HG03558 (cell line): ENCODE results near the gene SLC2A9.

Experiments
- ATAC-seq: cut with Tn5 transposase; IDR thresholded peaks from one replicate; pipeline ENCODE4 v1.9.1; 2021; ENCODE audit warnings: moderate number of reproducible peaks; ENCODE audit not compliant: unreplicated experiment; ENCODE audit errors: extremely low read depth

SLC2A9 gene

GRCh38 chr4:10046471-10046870, 25.2 kb upstream of the SLC2A9 start:
- no peak for ATAC-seq

- ATAC-seq, result no peak
These were observed 24.2 kb upstream of the SLC2A9 start for GRCh38 chr4:10045481-10045880.

GRCh38 chr4:10041036-10041435, 19.7 kb upstream of the SLC2A9 start:
- no peak for ATAC-seq

- no peak for ATAC-seq
These were observed 19.0 kb upstream of the SLC2A9 start for GRCh38 chr4:10040049-10040892.

- ATAC-seq, result no peak
These were observed 15.6 kb upstream of the SLC2A9 start for GRCh38 chr4:10036807-10037342.

- ATAC-seq, result no peak
These were observed 13.8 kb upstream of the SLC2A9 start for GRCh38 chr4:10035130-10035529.

GRCh38 chr4:10034612-10035104, 13.4 kb upstream of the SLC2A9 start:
- no peak for ATAC-seq

- ATAC-seq, result no peak
These were observed 12.8 kb upstream of the SLC2A9 start for GRCh38 chr4:10034136-10034535.

GRCh38 chr4:10033191-10033881, 12.0 kb upstream of the SLC2A9 start:
- no peak for ATAC-seq

- ATAC-seq, result no peak
These were observed 11.3 kb upstream of the SLC2A9 start for GRCh38 chr4:10032625-10033024.

GRCh38 chr4:10031668-10032590, 10.6 kb upstream of the SLC2A9 start:
- ATAC-seq, result no peak

- no peak for ATAC-seq
These were observed 9.8 kb upstream of the SLC2A9 start for GRCh38 chr4:10030972-10031667.

- ATAC-seq, result no peak
These were observed 8.1 kb upstream of the SLC2A9 start for GRCh38 chr4:10029403-10029802.

GRCh38 chr4:10028910-10029309, 7.6 kb upstream of the SLC2A9 start:
- no peak for ATAC-seq

GRCh38 chr4:10026485-10026884, 5.2 kb upstream of the SLC2A9 start:
- no peak for ATAC-seq

GRCh38 chr4:10025230-10025806, 4.0 kb upstream of the SLC2A9 start:
- no peak for ATAC-seq

GRCh38 chr4:10024303-10024702, 3.0 kb upstream of the SLC2A9 start:
- ATAC-seq, result no peak

- no peak for ATAC-seq
These were observed 2.5 kb upstream of the SLC2A9 start for GRCh38 chr4:10023806-10024205.

GRCh38 chr4:10023050-10023419, 1.7 kb upstream of the SLC2A9 start:
- no peak for ATAC-seq
